MCF 10A (cell line): ENCODE data around the gene HOXB6. TPM values are rescaled to one million over a fixed set of nuclear protein-coding genes. Genes with fewer than 3 reads are reported as not detected.

Experiments
- BruUV-seq: library from RNA; stranded (reverse); fragments of 400-500 nt; replicated peaks from 2 replicates; lab custom pipeline; 2021; lab: Mats Ljungman, UMichigan
- CTCF ChIA-PET: fragments of 300-600 bp; sonication (Branson Sonifier 250); formaldehyde crosslinking; extraction: SDS; loops from one replicate; lab custom pipeline; 2021; ENCODE audit warnings: antibody characterized with exemption, inconsistent platforms; lab: Yijun Ruan, JAX
- POLR2A ChIA-PET: fragments of 300-600, 350-650 bp; sonication (Branson Sonifier 250); formaldehyde crosslinking; extraction: SDS; loops from one replicate; lab custom pipeline; 2020; ENCODE audit warnings: antibody characterized with exemption, inconsistent platforms; lab: Yijun Ruan, JAX
- DNase-seq: peaks from one replicate; pipeline ENCODE4 v3.0.0-alpha.2; 2018; ENCODE audit not compliant: unreplicated experiment
- H3K27ac Mint-ChIP-seq: one replicate; pipeline ENCODE4 v1.8.0; 2022; ENCODE audit warnings: mild to moderate bottlenecking, low read depth, mixed read lengths; ENCODE audit not compliant: unreplicated experiment
- H3K27me3 Mint-ChIP-seq: one replicate; pipeline ENCODE4 v1.8.0; 2022; ENCODE audit warnings: mixed read lengths; ENCODE audit not compliant: insufficient read depth, unreplicated experiment
- H3K36me3 Mint-ChIP-seq: one replicate; pipeline ENCODE4 v1.8.0; 2022; ENCODE audit warnings: mild to moderate bottlenecking, moderate library complexity, mixed read lengths; ENCODE audit not compliant: insufficient read depth, unreplicated experiment
- H3K4me1 Mint-ChIP-seq: one replicate; pipeline ENCODE4 v1.8.0; 2022; ENCODE audit warnings: mixed read lengths; ENCODE audit not compliant: insufficient read depth, unreplicated experiment
- H3K4me3 Mint-ChIP-seq: one replicate; pipeline ENCODE4 v1.8.0; 2022; ENCODE audit warnings: mild to moderate bottlenecking, moderate library complexity, mixed read lengths; ENCODE audit not compliant: unreplicated experiment
- H3K9me3 Mint-ChIP-seq: one replicate; pipeline ENCODE4 v1.8.0; 2022; ENCODE audit warnings: mixed read lengths; ENCODE audit not compliant: unreplicated experiment
- intact Hi-C: fragments of 100-400 bp; cut with micrococcal nuclease; formaldehyde crosslinking; loops from 2 replicates; pipeline ENCODE4 v1.14.1; 2022
- total RNA-seq: library from RNA; stranded (reverse); gene quantifications from 2 replicates; pipeline ENCODE4 v1.2.3, GENCODE V29; 2022
- TF ChIP-seq, protein P1 (sequence below): fragments of 200-600 bp; IDR thresholded peaks from one replicate; pipeline ENCODE4 v1.8.0; 2022; ENCODE audit warnings: antibody characterized with exemption, mild to moderate bottlenecking; ENCODE audit not compliant: unreplicated experiment

The HOXB6 gene
- total RNA-seq, 1 experiment from 2014 or later: not detected

DNA sequence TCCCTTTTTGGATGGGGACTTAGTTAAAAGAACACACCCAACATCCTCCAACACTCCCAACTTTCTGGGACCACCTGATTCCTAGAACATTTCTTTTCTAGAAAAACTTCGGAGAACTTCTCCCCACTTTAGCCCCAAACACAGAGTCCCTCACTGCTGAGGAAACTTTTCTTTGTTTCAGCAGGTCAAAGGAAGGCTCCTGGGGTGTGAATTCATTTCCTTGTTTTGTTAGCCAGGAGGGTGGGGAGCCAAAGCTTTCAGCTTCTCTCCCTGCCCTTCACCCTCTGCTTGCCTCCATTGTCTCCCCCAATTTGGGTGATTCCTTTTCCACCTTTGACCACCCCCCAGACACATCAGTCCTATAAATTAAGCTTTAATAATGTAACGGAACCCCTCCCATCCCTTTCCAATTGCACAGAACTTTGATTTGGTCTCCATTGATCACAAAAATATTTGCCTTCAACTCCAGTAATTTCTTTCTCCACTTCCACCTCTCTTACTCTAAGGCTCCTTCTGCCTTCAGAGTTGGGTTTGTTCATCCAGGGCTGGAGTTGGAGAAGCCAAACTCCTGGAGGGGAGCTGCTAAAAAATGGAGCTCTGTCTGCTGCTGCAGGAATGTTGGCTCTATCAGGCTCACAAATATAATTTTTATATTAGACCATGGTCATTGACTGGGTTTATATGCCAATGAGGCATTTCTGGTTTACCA lies 37.0 kb downstream of the HOXB6 start:
- ChIA-PET CTCF (interaction anchor here (0.6 kb wide), 2 partner anchors 15 to 333 kb away, joined by 3 to 4 read pairs; no protein-coding TSS in a partner anchor), POLR2A (interaction anchor here (0.9 kb wide), 1 partner anchor 24 kb away, joined by 3 read pairs; no protein-coding TSS in a partner anchor)
- Mint-ChIP-seq H3K4me1 (no peaks in the 10 kb centered on the region), H3K27me3 (no peaks in the 10 kb centered on the region), H3K36me3 (no peaks in the 10 kb centered on the region), H3K9me3 (no peaks in the 10 kb centered on the region), H3K4me3 (no peak overlapping the region), H3K27ac (no peak overlapping the region)
- no peak for DNase-seq
- no TSS peak for BruUV-seq
- intact Hi-C loops: no loop called here
- TF ChIP-seq, protein P1, sequence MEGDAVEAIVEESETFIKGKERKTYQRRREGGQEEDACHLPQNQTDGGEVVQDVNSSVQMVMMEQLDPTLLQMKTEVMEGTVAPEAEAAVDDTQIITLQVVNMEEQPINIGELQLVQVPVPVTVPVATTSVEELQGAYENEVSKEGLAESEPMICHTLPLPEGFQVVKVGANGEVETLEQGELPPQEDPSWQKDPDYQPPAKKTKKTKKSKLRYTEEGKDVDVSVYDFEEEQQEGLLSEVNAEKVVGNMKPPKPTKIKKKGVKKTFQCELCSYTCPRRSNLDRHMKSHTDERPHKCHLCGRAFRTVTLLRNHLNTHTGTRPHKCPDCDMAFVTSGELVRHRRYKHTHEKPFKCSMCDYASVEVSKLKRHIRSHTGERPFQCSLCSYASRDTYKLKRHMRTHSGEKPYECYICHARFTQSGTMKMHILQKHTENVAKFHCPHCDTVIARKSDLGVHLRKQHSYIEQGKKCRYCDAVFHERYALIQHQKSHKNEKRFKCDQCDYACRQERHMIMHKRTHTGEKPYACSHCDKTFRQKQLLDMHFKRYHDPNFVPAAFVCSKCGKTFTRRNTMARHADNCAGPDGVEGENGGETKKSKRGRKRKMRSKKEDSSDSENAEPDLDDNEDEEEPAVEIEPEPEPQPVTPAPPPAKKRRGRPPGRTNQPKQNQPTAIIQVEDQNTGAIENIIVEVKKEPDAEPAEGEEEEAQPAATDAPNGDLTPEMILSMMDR: no peak

DNA sequence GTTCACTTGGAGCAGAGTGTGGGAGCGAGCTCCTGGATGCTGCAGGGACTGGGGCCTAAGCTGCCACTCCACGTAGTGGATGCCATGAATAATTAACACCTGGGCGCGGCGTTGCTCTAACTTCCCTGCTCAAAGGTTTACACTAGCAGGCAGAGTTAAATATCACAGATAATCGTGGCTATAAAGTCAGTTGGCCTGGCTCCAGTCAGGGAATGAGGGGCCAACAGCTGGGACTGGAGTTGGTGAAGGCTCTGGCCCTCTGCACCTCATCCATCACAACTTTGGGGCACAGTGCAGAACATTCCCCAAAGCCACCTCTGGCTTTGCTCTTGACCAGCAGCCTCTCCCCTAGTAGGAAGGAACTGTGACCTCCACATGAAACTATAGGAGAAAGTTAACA lies 37.6 kb downstream of the HOXB6 start:
- Mint-ChIP-seq H3K4me3 (no peak overlapping the region), H3K27ac (no peak overlapping the region), H3K9me3 (no peaks in the 10 kb centered on the region), H3K4me1 (no peaks in the 10 kb centered on the region), H3K27me3 (no peaks in the 10 kb centered on the region), H3K36me3 (no peaks in the 10 kb centered on the region)
- no peak for DNase-seq
- ChIA-PET POLR2A (interaction anchor here (0.9 kb wide), 1 partner anchor 23 kb away, joined by 3 read pairs; no protein-coding TSS in a partner anchor), CTCF (no interaction called here)
- TF ChIP-seq, protein P1: no peak
- BruUV-seq: no TSS peak
- intact Hi-C loops: no loop called here

DNA sequence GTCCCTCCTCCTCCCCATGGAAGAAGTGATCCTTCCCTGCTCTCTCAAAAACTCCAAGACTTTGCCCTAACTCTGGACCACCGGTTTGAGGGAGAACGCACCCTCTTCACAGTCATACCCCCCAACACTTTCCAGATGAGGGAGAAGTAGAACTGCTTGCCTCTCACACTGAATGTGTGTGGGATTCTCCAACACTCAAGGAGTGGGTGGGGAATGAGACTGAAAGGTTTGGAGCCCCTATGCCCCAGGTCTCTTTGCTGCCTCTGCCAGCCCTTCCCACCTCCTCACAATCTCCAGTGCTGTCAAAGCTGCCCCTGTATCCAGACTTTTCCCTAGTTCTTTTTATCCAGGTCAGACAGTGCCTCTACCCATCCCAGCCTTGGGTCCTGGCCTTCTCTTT lies 38.1 kb downstream of the HOXB6 start:
- DNase-seq: no peak
- Mint-ChIP-seq H3K27me3 (no peaks in the 10 kb centered on the region), H3K4me3 (no peak overlapping the region), H3K9me3 (no peaks in the 10 kb centered on the region), H3K27ac (no peak overlapping the region), H3K4me1 (no peaks in the 10 kb centered on the region), H3K36me3 (no peaks in the 10 kb centered on the region)
- BruUV-seq: no TSS peak
- ChIA-PET POLR2A (no interaction called here), CTCF (no interaction called here)
- TF ChIP-seq, protein P1: no peak
- intact Hi-C loops: no loop called here

DNA sequence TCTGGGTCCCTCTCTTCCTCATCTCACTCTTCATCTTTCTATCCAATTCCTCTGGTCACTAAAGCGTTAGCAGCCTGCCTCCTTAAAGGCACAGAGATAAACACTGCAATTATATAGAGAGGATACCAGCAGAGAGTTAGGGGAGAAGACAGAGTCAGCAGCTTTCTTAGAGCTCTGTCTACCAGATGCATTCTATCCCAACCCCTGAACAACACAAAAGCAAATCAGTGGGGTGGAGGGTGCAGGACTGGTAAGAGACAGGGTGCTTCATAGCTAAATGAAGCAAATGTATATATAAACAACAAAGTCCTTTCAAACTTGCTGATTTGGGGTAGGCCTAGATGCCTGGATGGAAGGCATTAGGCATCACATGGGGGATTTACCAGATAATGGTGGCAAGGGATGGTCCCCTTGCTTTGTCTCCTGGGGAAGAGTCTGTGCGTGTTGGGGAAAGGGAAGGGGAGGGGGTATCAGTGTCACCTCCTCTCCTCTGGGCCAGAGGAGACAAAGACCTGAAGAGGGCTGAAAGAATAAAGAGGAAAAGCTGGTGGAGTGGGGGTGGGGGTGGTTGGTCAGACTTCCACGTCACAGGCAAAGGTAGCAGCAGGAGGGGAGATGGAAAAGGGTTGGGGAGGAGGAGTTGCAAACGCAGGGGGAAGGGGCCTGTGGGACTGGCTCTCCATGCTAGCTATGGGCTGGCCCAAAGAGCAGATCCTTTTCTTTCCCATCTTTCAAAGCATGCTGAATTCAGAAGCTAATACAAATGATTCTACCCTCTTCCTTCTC lies 38.7 kb downstream of the HOXB6 start:
- no peak overlapping the region for H3K27ac Mint-ChIP-seq
- no peaks in the 10 kb centered on the region for H3K27me3 Mint-ChIP-seq
- TF ChIP-seq, protein P1: no peak
- H3K36me3 Mint-ChIP-seq: no peaks in the 10 kb centered on the region
- H3K9me3 Mint-ChIP-seq: no peaks in the 10 kb centered on the region
- BruUV-seq: no TSS peak
- DNase-seq: no peak
- no peak overlapping the region for H3K4me3 Mint-ChIP-seq
- ChIA-PET CTCF (no interaction called here), POLR2A (no interaction called here)
- H3K4me1 Mint-ChIP-seq: no peaks in the 10 kb centered on the region
- intact Hi-C loops: no loop called here
